CD4-positive, alpha-beta T cell treated with Interleukin-21 for 1 hour (primary cell): ENCODE measurements around the gene PANK4.
A peak's percentile ranks its signal among the peaks of the same experiment; 100 is the strongest.

ENCODE experiments used
- DNase-seq: peaks from one replicate; pipeline ENCODE4 v3.0.0-alpha.2; 2020

Gene PANK4

DNA sequence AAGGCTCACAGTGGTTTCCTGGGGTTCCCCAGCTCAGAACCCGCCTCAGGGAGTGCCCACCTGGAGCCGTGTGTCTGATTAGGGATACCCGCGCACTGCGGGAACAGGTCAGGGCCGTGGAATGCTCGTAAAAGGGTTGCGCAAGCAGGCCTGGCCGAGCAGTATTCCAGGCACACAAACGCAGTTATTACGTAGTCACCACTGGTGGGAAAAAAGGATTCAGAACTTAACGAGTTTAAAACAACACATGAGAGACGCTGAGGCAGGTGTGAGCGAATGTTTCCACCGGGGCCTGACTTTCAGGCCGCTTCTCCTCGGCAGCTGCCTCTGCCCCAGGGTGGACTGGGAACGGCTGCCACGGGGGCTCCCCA, 32.1 kb downstream of the PANK4 start:
- no peak for DNase-seq

DNA sequence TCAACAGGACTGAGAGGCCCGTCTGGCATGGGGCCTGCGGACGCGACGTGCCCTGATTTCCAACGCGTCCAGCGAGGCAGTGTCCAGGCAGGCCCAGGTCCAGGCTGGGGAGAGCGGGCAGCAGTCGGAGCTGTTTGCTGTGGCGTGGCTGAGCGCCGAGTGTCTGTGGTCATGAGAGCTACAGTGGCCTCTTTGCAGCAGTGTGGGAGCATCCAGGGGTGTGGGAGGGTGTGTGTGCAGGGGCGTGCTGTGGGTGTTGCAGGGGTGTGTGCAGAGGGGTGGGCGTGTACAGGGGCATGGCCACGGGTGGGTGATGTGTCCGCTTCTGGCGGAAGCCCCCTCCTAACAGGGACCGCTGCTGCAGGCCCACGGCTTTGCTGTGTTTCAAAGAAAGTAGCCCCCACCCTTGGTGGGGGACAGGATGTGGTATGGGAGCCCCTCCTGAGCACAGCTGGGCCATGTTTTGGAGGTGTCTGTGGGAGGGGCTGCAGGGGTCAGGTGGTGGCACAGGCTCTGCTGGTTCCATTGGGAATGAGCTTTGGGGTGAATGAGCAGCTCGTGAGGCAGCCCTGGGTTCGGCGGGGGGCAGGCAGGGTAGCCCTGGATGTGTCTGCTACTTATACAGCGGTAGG, 32.6 kb downstream of the PANK4 start:
- peak; percentile 28 for DNase-seq

DNA sequence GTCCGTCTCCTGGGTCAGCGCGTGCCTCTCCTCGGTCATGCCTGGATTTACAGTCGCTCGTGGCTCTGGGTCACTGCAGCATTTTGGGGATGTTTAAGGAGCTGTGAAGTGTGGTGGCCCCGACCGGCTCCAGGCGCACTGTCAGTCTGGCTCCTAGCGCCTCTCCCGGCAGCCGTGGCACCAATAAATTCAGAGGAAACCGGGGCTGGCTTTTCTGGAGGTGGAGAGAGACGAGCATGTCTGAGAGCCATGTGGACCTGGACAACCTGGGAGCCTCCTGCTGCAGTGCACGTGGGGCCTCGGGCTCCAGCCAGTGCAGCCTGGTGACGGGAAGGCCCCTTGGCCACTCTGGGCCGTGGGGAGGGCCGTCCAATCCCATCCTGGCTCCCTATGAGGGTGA, 33.2 kb downstream of the PANK4 start:
- no peak for DNase-seq

DNA sequence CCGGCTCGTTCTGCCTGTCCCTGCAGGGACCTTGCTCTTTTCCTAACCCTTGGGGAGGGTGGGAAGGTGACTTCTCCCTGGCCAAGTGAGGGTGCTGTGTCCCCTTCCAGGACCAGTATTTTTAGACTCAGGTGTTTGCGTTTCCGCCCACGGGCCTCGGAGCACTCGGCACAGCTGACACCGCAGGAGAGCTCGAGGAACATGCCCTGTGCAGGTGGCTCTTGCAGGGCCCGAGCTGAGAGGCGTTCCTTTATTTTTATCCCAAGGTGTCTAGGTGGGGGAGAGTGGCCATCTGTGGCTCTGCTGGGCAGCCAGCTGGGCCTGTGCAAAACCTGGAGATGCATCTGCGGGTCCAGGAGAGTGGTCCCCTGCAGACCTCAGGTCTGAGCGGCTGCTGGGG, 34.3 kb downstream of the PANK4 start:
- DNase-seq, result no peak

DNA sequence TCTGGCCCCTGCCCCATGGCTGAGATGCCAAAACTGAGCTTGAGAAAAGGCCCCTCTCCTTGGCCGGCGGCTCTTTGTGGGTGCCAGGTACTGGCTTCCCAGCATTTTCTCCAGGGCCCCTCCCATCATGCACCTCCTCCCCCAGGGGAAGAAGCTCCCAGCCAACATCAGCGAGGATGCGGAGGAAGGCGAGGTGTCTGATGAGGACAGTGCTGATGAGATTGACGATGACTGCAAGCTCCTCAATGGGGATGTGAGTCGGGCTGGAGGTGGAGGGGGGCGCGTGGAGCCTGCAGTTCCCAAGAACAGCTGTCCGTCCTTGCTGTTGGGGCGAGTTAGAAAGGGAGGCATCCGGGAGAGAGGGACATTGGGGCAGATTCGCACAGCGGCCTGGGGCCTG, 36.8 kb downstream of the PANK4 start:
- DNase-seq, result no peak

DNA sequence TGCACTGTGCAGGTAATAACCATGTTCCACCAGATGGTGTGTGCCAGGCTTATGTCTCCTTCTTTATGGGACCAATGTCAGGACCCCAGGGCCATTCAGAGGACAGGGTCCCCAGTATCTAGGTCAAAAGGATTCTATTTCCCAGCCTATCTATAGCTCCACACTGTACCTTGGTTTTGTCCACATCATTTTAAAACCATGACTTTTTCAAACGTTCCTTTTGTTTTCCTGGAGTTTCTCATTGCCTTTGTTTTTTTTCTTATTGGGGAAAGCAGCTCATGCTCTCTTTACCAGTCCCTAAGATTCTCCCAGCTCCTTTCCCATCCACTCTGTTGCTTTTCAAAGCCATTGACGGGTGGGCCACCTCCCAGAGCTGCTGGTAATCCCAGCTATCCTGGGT, 37.7 kb downstream of the PANK4 start:
- DNase-seq, result no peak

DNA sequence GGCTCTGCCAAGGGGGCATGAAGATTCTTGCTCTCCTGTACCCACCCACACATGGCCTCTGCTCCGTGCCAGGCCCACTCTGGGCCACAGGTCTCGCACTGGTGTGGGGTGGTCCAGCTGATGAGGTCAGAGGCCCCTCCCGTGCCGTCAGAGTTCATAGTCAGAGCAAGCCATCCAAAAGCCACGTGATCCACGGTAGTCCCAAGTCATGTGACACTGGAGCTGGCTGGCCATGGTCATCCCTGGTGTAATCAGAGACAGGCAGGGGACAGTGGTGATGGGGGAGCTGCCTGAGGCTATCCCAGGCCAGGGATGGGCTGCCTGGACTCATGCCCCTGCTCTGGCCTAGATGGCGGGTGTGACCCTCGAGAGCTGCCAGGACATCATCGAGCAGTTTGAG, 39.8 kb downstream of the PANK4 start:
- DNase-seq, result no peak

DNA sequence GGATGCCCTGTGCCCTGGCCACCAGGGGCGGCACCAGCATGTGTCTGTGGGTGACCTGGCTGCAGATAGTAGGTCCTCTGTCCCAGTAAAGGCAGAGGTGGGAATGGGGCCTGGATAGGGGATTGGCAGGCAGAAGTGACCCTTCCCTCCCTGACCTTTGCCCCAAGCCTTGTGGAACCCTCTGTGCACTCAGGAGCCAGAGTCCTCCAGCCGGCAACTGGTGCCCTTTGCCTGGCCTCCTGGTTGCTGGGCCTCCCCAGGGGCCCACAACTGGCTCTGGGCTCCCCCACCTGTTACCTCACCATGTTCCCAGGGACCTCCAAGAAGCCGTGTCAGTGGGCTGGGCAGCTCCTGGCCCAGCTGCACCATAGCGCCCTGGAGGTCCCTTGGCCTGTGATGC, 40.4 kb downstream of the PANK4 start:
- no peak for DNase-seq

DNA sequence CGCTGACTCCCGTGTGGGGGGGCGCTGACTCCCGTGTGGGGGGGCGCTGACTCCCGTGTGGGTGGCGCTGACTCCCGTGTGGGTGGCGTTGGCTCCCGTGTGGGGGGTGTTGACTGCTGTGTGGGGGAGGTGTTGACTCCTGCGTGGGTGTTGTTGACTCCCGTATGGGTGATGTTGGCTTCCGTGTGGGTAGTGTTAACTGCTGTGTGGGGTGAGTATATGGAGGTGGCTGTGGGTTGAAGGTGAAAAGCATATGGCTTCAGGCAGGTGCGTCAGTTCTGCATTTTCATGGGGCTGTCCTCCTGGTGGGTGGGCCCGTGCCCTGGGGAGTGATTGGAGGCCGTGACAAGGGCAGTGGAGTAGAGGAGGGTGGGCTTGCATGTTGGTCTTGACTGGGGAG, 42.4 kb downstream of the PANK4 start:
- DNase-seq, result no peak

DNA sequence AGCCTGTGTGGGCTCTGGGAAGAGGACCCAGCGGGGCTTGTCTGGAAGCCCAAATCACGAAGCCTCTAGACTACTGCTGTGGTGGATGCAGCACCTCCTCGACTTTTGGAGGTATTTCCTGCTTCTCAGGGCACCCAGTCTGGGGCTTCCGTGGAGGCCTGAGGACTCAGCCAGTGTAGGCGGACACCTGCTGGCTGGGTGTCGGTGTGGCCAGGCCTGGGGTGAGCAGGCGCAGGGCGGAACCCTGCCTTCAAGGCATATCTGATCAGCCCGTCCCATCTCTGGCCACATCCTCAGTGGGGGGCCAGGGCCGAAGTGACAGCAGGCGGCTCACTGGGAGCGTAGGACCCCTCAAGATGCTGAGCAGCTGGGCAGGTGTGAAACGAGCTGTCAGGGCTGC, 43.4 kb downstream of the PANK4 start:
- DNase-seq, result no peak

DNA sequence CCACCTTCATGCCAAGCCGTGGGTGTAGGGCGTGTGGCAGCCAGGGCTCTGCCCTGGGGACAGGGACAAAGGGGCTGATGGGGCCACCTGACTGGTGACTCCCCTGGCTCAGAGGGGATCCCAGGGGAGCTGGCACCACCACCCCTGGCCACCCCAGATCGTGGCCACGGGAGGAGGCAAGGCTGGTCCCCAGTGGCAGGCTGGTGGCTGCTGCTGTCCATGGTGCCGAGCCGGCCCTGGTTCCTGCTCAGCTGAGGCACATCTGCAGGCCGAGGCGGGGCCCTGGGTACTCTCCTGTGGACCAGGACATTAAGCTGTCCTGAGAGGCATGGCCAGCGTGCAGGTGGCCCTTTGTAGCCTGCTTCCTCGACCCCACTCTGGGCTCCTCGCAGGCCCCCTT, 43.8 kb downstream of the PANK4 start:
- DNase-seq, result no peak

DNA sequence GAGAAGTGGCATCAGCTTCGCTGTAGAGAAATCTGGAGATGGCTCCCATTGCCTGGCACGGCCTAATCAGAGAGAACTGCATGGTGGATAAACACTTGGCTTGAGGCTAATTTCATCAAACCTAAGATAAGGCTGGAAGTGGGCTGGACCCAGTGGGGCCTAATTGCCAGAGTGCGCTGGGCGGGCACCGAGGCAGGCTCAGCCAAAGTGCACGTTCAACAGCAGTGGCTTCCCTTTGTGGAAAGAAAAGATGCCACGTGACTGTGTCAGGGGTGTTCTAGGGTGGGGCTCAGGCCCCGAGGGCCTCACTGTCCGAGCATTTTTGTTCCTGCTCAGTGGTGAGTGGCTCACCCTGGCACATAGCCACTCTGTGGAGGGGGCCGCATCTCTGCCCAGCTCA, 44.5 kb downstream of the PANK4 start:
- no peak for DNase-seq

DNA sequence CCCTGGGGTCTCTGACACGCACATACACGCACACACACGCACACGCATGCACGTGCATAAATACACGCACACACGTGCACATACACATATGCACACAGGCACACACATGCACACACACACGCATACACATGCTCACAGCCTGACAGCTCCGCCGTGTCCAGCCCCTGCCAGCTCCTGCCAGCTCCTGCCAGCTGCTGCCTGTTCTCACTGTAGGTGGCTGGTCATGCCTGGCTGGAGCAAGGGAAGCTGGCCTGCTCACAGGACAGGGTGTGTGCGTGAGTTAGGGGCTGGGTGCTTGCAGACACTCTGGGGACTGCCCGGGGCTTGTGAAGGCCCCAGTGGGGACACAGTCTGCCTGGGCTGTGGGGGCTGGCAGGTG, 45.4 kb downstream of the PANK4 start:
- no peak for DNase-seq

DNA sequence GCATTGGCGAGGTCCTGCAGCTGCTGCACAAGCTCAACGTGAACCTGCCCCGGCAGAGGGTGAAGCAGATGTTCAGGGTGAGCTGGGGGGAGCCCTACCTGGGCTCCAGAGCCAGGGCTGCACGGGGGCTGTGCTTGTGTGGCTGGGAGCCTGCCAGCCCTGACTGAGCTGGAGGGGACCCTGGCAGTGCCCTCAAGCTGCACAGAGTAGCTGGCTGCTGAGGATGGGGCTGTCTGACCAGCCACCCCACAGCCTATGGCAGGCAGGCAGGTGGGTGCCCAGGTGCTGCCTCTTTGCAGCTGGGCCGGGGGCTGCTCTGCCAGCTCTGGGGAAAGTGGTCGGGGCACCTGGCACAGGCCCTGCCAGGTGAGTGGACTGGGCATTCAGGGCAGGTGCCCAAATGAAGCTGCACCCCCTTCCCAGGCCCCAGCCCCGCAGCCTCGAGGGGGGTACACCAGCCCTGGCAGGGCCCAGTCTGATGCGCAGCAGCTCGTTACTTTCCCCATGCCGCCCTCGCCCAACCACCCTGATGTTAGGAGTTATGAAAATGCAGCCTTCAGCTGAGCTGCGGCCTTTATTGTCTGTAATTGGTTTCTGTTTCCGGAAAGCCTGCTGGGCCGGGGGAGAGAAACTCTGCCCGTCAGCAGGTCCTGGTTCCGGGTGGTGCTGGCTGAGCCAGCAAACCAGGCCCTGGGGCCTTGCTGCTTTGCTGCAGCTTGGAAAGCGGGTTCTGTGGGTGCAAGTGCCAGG, 46.0 kb downstream of the PANK4 start:
- DNase-seq, result no peak

DNA sequence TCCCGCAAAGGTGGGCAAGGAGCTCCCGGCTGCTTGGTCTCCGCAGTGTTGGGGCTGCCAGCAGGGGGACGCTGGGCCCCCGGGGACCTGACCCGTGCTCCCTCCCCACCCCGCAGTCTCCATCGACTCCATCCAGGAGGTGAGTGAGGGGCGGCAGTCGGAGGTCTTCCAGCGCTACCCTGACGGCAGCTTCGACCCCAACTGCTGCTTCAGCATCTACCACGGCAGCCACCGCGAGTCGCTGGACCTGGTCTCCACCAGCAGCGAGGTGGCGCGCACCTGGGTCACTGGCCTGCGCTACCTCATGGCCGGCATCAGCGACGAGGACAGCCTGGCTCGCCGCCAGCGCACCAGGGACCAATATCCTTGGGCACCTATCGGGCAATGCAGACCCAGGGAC, 46.8 kb downstream of the PANK4 start:
- no peak for DNase-seq

DNA sequence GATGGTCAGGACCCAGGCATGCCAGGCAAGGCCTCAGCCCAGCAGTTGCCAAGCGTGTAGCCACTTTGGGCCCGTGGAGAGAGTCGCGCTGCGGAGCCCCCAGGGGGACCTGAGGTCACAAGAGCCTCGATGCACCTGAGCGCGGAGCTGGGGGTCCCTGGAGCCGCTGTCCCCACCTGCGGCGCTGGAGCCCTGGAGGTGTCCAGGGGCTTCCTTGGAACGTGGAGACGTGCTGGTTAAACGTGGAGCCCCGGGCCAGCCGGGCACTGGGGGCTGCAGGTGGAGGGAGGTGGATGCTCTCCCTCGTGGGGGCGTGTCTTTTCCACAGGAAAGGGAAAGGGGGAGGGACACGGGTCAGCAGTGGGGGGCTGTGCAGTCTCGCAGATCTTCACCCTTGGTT, 47.2 kb downstream of the PANK4 start:
- DNase-seq, result no peak

DNA sequence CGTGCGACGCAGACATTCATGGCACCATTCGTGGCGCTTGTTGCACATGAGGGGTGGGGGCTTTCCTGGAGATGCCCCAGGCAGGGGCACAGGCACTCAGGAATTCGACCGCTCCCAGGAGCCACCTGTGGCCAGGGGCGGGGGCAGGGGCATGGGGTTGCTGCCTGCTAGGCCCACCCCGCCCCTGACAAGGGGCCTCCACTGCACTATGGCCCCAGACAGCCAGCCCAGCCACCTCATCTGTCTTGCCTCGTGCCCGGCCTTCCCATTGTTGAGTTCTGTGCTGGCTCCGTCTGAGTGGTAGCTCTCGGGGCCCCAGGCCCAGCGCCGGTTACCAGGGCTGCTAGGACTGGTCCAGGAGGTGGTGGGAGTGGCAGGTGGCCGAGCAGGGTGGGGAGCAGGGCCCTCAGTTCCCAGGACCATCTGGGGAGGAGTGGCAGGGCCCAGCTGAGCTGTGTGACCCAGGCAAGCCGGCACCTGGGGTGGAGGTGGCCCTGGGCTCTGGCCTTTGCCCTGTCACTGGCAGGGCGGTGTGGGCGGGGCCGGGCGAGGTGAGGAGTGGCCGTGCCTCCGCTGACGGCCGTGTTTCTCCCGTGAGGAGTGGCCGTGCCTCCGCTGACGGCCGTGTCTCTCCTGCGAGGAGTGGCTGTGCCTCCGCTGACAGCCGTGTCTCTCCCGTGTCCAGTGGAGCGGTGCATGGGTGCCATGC, 48.5 kb downstream of the PANK4 start:
- no peak for DNase-seq

DNA sequence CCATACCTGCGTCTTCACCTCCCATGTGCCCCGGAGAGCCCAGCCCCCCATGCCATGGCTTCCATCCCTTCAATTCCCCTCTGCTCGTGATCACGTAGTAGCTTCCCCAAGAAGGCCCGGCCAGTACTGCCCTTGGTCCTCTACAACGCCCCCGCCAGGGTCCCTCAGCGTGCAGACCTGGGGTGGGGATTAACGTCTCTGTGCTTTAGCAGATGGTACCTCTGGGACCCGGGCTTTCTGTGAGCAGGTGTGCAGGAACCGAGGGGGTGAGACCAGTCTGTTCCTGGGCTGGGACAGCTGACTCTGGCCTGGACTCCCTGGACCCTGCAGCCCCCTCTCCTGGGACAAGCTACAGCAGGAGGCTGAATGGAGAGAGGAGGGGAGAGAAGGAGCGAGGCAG, 49.1 kb downstream of the PANK4 start:
- no peak for DNase-seq

DNA sequence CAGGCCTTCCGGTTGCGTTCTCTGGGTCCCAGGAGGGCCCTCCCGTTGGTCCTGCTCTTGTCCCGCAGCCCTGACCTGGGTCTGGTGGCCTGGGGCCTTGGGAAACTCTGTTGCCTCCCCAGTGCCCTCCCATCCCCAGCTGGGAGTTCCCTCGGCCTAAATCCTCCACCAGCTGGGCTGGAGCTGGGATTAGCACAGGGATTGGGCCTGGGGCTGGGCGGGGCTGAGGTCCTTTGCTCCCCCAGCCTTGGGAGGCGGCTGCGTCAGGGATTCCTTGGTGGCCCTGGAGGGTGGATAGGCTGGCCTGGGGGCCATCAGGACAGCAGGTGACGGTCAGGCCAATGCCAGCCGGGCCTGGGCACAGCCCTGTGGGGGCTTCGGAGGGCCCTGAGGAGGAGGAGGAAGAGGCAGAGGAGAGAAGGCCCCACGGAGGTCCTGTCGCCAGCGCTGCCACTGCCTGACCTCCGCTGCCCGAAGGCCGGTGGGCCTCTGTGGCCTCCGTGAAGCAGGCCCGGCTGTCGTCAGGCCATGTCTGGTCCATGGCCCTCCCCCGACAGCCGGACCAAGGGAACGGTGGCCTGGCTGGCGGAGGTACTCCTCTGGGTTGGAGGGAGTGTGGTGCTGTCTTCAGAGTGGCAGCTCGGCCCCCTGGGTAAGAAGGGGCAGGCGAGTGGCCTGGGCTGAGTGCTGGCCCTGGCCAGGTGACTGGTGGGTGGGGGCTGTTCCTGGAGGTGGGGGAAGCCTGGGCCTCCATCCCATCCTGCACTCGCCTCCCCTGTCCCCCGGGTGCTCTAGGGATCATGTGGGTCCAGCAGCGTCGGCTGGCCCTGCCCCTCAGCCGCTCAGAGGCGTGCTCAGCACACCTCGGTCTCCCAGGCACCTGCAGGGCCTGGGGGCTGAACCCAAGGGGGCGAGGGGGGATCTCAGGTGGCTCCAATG, 50.1 kb downstream of the PANK4 start, which contains the start of gene PLCH2:
Gene PLCH2 (plus strand): TSS at position 229 of the 939 bp plus-strand sequence. CDS start 300 bp downstream, at position 529.
- no peak for DNase-seq

DNA sequence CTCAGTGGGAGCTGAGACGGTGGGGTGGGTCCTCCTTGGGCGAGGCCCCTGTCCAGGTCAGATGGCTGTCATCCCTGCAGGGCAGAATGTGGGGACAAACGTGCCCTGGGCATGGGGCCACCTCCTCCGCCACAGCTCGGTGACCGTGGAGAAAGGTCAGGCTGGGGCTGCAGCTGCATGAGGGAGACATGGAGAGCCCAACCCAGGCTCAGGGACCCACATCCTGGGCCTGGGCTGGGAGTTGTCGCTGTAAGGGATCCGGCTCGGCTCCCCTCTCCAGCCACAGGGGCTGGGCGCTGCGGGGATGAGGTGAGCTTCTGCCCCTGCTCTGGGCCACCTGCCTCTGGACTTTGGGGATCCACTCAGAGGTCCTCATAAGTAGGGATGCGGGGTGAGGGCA, 50.8 kb downstream of the PANK4 start:
- no peak for DNase-seq

DNA sequence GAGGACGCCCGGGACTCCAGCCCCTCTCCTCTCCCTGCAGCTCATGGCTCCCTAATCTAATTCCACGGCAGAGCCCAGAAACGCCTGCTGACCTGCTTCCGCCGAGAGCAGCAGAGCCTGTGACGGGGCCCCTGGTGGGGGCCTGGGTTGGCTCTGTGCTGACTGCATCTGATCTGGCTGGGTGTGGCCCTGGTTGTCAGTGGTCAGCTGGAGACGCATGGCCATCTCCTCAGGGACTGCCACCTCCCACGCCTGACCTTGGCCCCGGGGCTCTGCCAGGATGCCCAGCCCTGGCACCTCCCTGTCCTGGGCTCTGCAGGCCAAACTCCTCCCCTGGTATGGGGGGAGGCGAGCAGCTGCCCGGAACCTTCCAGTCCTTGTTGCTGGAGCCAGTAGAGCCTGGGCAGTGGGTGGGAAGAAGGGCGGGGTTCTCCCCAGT, 51.4 kb downstream of the PANK4 start:
- no peak for DNase-seq

DNA sequence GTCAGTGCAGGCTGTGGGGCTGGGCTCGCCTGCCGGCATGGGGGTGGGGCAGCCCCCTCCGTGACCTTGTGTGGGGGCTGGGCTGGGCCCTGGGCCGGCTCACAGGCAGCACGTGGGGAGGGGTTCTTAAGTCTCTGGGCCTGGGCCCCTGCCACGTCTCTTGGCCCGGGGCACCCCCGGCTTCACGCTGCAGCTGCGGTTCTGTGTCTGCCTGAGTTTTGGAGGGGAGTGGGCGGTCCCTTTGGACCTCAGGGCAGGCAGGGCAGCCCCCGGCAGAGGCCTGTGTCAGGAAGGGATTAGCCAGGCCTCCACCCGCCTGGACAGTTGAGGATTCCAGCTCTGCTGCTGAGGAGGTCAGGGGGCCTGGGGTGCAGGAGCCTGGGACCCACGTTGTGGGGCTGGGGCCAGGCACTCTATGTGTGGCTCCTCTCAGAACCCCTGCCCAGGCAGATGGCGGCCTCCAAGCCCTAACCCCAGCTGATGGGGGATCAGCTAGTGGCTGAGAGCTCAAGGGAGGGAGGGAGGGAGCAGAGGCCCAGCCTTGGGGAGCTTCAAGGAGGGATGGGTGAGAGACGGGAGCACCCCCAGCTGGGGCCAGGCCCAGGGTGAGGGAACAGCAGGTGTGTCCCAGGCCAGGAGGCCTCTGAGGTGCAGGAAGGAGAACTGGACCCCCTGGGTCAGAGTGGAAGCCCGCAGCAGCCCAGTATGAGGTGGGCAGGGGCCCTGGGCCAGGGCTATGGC, 52.1 kb downstream of the PANK4 start:
- DNase-seq, result no peak
